Activated CD4-positive, alpha-beta T cell treated with anti-CD3 and anti-CD28 coated beads, Interleukin-2, amount 10 ng/mL, durations not matched to agents 7 days and 5 days (primary cell): ENCODE results near the gene SLCO2B1. TPM values are rescaled to one million over a fixed set of nuclear protein-coding genes. Genes with fewer than 3 reads are reported as not detected.

ENCODE experiments used
- CTCF ChIA-PET: fragments of 350-600 bp; sonication (Branson Sonifier 250); formaldehyde crosslinking; loops from one replicate; lab custom pipeline; 2021; ENCODE audit warnings: antibody characterized with exemption; lab: Charles Lee
- POLR2A ChIA-PET: fragments of 350-600 bp; sonication (Branson Sonifier 250); formaldehyde crosslinking; loops from one replicate; lab custom pipeline; 2021; ENCODE audit warnings: antibody characterized with exemption; lab: Charles Lee
- DNase-seq: peaks from one replicate; pipeline ENCODE4 v3.0.0-alpha.2; 2020
- H3K27ac Mint-ChIP-seq: one replicate; pipeline ENCODE4 v1.8.0; 2021; ENCODE audit warnings: mild to moderate bottlenecking, moderate library complexity, mixed read lengths
- H3K27me3 Mint-ChIP-seq: one replicate; pipeline ENCODE4 v1.8.0; 2021; ENCODE audit warnings: mixed read lengths
- H3K36me3 Mint-ChIP-seq: one replicate; pipeline ENCODE4 v1.8.0; 2021; ENCODE audit warnings: low read depth, mixed read lengths
- H3K4me1 Mint-ChIP-seq: one replicate; pipeline ENCODE4 v1.8.0; 2021; ENCODE audit warnings: mixed read lengths
- H3K4me3 Mint-ChIP-seq: one replicate; pipeline ENCODE4 v1.8.0; 2021; ENCODE audit warnings: mild to moderate bottlenecking, moderate library complexity, mixed read lengths
- H3K9me3 Mint-ChIP-seq: one replicate; pipeline ENCODE4 v1.8.0; 2021; ENCODE audit warnings: mixed read lengths
- total RNA-seq, 2 experiments: library from RNA; stranded (reverse); gene quantifications; one replicate each; pipeline ENCODE4 v1.2.3, GENCODE V29; 2021

The SLCO2B1 gene
- total RNA-seq, 2 experiments from 2014 or later = 0.37 TPM; not detected in 1

DNA sequence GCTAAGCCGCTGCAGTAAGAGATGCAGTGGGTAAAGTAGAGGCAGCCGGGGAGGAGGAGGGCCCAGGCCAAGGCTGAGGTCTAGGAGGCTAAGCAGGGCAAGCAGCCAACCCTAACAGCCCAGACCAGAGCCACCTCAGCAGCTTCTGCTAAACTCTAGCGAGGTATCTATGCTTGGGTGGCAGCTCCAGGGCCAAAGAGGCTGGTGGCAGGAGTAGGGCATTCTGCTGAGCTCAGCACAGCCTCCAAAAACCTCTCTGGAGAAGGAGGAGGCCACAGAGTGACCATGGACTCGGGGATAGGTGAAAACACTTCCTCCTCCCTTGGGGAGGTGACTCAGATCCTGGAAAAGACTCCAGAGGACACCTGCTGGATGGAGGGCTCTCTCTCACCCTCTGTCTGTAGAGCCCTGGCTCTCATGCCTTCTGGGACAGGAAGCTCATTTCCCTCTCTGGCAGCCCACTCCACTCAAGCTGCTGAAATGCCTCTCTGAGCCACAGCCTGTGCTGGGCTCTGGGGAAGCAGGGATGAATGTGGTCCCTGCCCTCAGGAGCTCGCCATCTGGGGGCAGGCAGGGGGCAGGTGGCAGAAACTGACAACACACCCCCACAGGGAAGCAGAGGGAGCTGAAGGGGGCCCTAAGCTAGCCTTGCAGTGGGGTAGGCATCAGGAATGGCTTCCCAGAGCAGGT, 73.2 kb downstream of the SLCO2B1 start:
- Mint-ChIP-seq H3K9me3 (no peaks in the 10 kb centered on the region), H3K4me3 (no peak overlapping the region), H3K36me3 (no peaks in the 10 kb centered on the region), H3K4me1 (no peaks in the 10 kb centered on the region), H3K27ac (no peak overlapping the region), H3K27me3 (peaks cover 4% of the 10 kb centered on the region)
- DNase-seq = no peak
- ChIA-PET POLR2A (no interaction called here), CTCF (interaction anchor here (1.2 to 1.9 kb wide), 4 partner anchors 10 to 19 kb away, joined by 4 to 6 read pairs (median 5); no protein-coding TSS in a partner anchor)

DNA sequence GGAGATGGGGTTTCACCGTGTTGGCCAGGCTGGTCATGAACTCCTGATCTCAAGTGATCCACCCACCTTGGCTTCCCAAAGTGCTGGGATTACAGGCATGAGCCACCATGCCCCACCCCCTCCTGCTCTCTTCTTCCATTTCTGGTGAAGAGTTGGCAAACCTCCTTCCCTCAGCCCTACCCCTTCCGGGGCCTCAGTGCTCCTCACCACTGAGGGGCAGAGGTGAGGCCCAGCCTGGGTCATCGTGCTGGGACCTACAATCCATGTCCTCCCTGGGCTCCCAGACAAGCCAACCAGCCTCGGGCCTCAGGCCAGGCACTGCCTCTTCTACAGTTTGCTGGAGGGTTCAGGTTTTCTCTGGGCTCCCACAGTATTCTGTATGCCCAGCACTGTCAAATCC, 74.9 kb downstream of the SLCO2B1 start:
- POLR2A ChIA-PET = no interaction called here
- no peaks in the 10 kb centered on the region for H3K4me1 Mint-ChIP-seq
- no peaks in the 10 kb centered on the region for H3K9me3 Mint-ChIP-seq
- CTCF ChIA-PET = interaction anchor here (1.0 to 1.5 kb wide), 4 partner anchors 11 to 85 kb away, joined by 3 to 5 read pairs (median 4); no protein-coding TSS in a partner anchor
- H3K4me3 Mint-ChIP-seq = no peak overlapping the region
- DNase-seq = no peak
- no peaks in the 10 kb centered on the region for H3K36me3 Mint-ChIP-seq
- H3K27ac Mint-ChIP-seq = no peak overlapping the region
- peaks cover 2% of the 10 kb centered on the region for H3K27me3 Mint-ChIP-seq

DNA sequence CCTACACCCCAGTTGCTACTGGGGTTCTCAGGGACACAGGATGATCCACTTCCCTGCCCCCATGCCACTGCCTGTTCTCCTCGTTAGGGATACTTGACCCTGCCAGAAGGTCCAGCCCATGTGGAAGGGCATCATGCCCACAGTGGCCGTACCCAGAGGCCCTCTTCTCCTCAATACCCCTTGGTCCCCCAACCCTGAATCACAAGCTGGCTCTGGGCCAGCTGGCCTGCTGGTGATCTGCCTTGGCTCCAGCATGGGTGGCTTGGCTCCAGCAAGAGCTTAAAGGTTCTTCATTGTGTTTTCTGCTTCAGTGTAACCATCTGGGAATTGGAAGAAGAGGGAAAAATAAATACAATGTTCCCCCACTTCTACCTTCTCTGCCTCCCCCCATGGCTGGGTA, 78.6 kb downstream of the SLCO2B1 start:
- ChIA-PET CTCF (interaction anchor here (0.7 to 3.5 kb wide), 3 partner anchors 10 to 89 kb away, joined by 4 to 21 read pairs (median 11); partner anchors contain the start of gene TPBGL), POLR2A (no interaction called here)
- Mint-ChIP-seq H3K27ac (no peak overlapping the region), H3K4me3 (no peak overlapping the region), H3K9me3 (no peaks in the 10 kb centered on the region), H3K36me3 (no peaks in the 10 kb centered on the region), H3K27me3 (no peaks in the 10 kb centered on the region), H3K4me1 (no peaks in the 10 kb centered on the region)
- DNase-seq = no peak

DNA sequence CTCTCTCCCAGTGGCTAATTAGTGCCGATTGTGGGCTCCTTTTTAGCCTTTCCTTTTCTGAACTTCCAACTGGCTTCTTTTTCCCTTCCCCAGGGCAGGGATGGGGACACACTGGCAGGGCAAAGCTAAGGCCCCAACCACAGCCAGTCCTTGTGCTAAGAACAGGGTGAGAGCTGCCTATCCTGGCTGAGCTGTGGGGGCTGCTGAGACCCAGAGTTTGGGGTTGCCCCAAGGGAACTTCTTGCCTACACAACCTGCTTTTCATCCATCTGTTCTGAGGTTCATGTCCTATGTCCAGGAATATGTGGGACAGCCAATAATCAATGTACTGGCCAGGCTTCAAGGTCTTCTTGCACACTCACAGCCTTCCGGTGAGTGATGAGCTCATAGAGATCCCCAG, 79.7 kb downstream of the SLCO2B1 start:
- no peak for DNase-seq
- H3K4me3 Mint-ChIP-seq = no peak overlapping the region
- no peaks in the 10 kb centered on the region for H3K4me1 Mint-ChIP-seq
- no peaks in the 10 kb centered on the region for H3K36me3 Mint-ChIP-seq
- no peaks in the 10 kb centered on the region for H3K27me3 Mint-ChIP-seq
- ChIA-PET POLR2A (no interaction called here), CTCF (interaction anchor here (0.7 to 3.5 kb wide), 3 partner anchors 11 to 90 kb away, joined by 3 to 21 read pairs (median 11); partner anchors contain the start of gene TPBGL)
- no peak overlapping the region for H3K27ac Mint-ChIP-seq
- H3K9me3 Mint-ChIP-seq = no peaks in the 10 kb centered on the region

DNA sequence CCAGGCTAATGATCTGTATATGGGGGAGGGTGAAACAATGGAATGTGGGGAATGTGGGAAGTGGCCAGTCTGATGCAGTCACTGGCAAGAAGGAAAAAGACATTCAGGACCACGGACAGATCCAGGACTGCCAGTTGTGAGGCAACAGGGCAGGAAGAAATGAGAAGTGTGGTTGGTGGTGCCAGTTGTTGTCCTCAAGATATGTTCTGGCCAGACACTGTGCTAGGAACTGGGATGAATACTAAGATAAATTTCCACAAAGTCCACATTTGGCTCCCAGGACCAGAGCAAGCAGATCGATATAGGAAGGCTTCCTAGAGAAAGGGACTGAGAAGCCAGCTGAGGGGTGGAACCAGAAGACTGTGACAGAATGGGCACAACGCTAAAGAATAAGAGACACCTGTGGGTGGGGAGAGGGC, 82.9 kb downstream of the SLCO2B1 start:
- Mint-ChIP-seq H3K4me1 (no peaks in the 10 kb centered on the region), H3K9me3 (no peaks in the 10 kb centered on the region), H3K27me3 (peaks cover 7% of the 10 kb centered on the region), H3K27ac (no peak overlapping the region), H3K36me3 (no peaks in the 10 kb centered on the region), H3K4me3 (no peak overlapping the region)
- ChIA-PET CTCF (interaction anchor here (0.6 to 1.2 kb wide), 5 partner anchors 8 to 92 kb away, joined by 3 to 5 read pairs (median 3); no protein-coding TSS in a partner anchor), POLR2A (interaction anchor here (0.5 kb wide), 1 partner anchor 12 kb away, joined by 3 read pairs; no protein-coding TSS in a partner anchor)
- peak; percentile 63 for DNase-seq

DNA sequence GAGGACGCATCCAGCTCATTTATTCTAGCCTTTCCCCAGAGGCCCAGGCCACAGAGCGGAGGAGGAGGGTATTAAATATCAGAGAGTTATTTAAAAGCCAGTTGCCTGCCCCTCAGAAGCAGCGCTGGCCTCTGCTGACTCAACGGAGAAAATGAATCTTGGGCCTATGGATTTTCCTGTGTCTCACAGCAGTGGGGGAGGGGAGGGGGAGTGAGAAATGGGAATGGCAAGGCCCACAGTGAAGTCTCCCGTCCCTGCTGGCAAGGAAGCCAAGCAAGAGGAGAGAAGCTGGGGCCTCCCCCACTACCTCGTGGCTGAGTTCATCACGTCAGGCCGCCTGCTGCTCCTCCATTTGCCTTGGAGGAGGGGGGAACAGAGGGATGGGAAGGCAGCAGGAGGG, 85.2 kb downstream of the SLCO2B1 start:
- peaks cover 6% of the 10 kb centered on the region for H3K4me1 Mint-ChIP-seq
- no peak overlapping the region for H3K4me3 Mint-ChIP-seq
- no peaks in the 10 kb centered on the region for H3K9me3 Mint-ChIP-seq
- H3K27ac Mint-ChIP-seq = no peak overlapping the region
- no peak for DNase-seq
- H3K36me3 Mint-ChIP-seq = no peaks in the 10 kb centered on the region
- peaks cover 23% of the 10 kb centered on the region for H3K27me3 Mint-ChIP-seq
- CTCF ChIA-PET = no interaction called here
- POLR2A ChIA-PET = no interaction called here

DNA sequence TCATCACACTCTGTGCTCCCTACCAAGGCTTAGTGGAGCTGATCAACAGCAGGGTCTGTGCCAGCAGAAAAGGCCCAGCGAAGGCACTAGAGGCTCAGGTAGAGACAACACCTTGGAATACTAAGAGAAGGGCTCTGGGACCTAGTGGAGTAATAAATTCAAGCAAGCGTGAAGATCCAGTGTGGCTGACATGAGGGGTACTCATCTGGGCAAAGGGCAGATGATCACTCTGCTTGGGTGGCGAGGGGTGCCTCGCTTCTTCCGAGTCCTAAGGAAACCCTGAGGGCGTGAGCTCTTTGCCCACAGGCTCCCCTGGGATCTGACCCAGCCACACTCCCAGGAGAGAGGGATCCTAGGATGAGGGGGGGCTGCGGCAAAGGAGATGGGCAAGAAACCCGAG, 86.1 kb downstream of the SLCO2B1 start:
- DNase-seq = no peak
- peaks cover 23% of the 10 kb centered on the region for H3K27me3 Mint-ChIP-seq

DNA sequence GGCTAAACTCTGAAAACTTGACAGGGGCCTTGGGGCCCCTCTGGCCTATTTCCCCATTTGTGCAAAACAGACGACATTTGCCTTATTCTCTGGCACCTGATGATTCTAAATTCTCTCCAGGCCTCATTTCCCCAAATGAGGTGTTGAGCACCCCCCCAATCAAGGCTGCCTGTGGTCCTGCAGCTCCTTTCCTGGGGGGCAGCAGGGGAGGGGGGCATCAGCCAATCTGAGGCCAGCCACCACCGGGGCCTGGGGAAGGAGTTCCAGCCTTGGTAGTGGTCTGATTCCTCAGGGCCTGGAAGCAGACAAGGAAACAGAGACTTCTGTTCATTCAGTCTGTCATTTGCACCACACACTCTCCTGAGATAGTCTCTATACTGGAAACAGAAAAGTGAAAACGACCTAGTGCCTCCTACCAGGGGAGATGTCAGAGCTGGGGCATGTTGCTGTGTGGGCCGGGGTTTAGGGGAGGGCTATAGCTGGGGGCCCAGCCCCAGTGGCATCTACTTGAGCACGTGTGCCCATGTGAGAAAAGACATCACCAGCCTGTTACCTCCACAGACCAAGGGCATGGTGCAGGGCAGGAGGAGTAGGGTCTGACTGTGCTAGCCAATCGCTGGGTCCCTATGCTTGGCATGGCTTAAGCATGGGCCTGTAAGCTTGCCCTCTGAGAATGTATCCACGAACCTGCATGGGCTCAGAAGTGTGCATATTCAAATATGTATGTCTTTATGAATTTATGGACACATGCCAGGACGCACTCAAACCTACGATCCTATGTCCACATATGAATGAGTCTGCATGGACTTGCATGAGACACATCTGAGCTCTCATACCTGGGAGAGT, 87.9 kb downstream of the SLCO2B1 start:
- no peaks in the 10 kb centered on the region for H3K36me3 Mint-ChIP-seq
- no peak overlapping the region for H3K4me3 Mint-ChIP-seq
- POLR2A ChIA-PET = no interaction called here
- no peaks in the 10 kb centered on the region for H3K9me3 Mint-ChIP-seq
- H3K4me1 Mint-ChIP-seq = peaks cover 15% of the 10 kb centered on the region
- no peak overlapping the region for H3K27ac Mint-ChIP-seq
- H3K27me3 Mint-ChIP-seq = peaks cover 41% of the 10 kb centered on the region
- CTCF ChIA-PET = interaction anchor here (0.5 to 7.1 kb wide), 4 partner anchors 10 to 319 kb away, joined by 3 to 145 read pairs (median 5); no protein-coding TSS in a partner anchor
- DNase-seq = no peak

More for the DNA sequence above, 86.1 kb downstream of the SLCO2B1 start:
- CTCF ChIA-PET = interaction anchor here (1.0 to 1.4 kb wide), 2 partner anchors 80 to 308 kb away, joined by 3 read pairs; no protein-coding TSS in a partner anchor
- Mint-ChIP-seq H3K4me3 (no peak overlapping the region), H3K36me3 (no peaks in the 10 kb centered on the region), H3K4me1 (peaks cover 6% of the 10 kb centered on the region), H3K9me3 (no peaks in the 10 kb centered on the region), H3K27ac (no peak overlapping the region)
- POLR2A ChIA-PET = interaction anchor here (0.6 kb wide), 1 partner anchor 13 kb away, joined by 3 read pairs; no protein-coding TSS in a partner anchor

DNA sequence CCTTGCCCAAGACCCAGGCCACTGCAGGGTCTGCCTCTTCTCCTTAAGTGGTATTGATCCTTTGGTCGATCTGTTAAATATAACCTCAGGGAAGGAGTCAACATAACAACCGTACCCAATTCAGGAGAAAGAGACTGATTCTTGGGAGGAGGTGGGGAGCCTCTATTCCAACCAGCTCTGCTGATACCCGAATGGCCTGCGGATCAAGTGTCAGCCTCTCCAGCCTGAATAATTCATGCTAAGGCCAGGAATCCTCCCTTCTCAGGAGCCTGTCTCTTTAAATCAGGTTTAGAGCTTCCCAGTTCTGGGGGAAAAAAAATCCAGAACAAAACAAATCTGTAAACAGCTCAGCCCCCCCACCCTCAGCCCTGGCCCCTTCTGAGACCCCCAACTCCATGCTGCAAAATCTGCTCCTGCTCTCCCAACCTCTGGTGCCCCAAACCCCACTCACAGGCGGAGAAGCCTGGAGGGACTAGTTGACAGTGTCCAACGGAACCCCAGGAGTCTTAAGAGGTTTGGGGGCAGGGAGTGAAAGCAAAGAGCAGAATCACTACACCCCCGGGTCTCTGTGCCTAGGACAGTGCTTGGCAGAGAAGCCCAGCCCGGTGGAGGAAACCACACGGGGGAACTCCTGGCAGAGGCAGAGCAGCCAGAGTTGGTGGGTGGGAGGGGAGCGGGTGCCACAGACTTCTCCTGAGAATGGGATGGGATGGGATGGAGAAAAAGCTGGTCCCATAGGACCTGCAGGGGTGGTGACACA, 88.8 kb downstream of the SLCO2B1 start:
- ChIA-PET CTCF (interaction anchor here (0.6 to 7.1 kb wide), 5 partner anchors 9 to 310 kb away, joined by 4 to 145 read pairs (median 7); partner anchors contain the start of gene SLCO2B1), POLR2A (no interaction called here)
- Mint-ChIP-seq H3K36me3 (no peaks in the 10 kb centered on the region), H3K27ac (no peak overlapping the region), H3K9me3 (no peaks in the 10 kb centered on the region), H3K4me1 (peaks cover 15% of the 10 kb centered on the region), H3K4me3 (peak overlapping the region; percentile 51), H3K27me3 (peaks cover 48% of the 10 kb centered on the region)
- DNase-seq = no peak

DNA sequence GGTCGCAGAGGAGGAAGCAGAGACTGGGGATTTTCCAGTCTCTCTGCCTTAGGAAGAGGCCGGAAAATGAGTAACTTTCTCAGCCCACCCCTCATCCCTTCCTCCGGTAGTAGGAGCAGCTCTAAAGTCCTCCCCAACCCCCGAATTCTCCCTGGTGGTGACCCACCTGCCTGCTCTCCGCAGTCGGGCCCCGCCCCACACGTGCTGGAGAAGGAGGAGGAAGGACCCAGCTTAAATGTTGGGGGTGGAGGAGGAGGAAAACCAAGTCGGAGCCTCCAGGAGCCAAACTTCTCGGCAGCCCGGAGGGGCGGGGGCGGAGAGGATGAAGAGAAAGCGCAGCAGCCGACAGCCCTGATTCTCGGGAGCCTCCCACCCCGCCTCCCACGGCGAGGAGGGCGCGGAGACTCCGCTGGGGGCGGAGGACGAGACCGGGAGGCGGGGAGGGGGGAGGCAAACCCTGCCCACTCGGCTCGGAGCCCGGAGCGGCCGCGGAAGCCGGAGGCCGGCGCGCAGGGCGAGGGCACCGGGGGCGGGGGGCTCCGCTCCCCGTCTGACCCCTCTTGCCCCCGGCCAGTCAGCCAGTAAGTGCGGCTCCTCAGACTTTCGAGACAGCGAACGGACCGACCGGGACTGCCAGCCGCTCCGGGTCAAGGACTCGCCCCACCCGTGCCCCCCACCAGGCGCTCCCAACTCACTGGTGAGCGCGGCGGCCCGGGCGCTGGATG, 89.6 kb downstream of the SLCO2B1 start, which contains the start of gene TPBGL:
Gene TPBGL (plus strand): TSS at position 464 of the 725 bp plus-strand sequence. CDS start 276 bp downstream, outside the sequence.
- no peak within 1 kb of the TSS for H3K27ac Mint-ChIP-seq
- H3K4me1 Mint-ChIP-seq = peaks cover 15% of the 10 kb centered on the region
- POLR2A ChIA-PET = no interaction called here
- CTCF ChIA-PET = interaction anchor here (1.0 to 7.1 kb wide), 20 partner anchors 8 to 311 kb away, joined by 3 to 145 read pairs (median 7); partner anchors contain the start of gene SLCO2B1
- H3K4me3 Mint-ChIP-seq = peak within 1 kb of the TSS; percentile 65
- no peaks in the 10 kb centered on the region for H3K9me3 Mint-ChIP-seq
- no peaks in the 10 kb centered on the region for H3K36me3 Mint-ChIP-seq
- H3K27me3 Mint-ChIP-seq = peaks cover 54% of the 10 kb centered on the region
- DNase-seq = no peak
